IPS-20b (cell line): Measurements from ENCODE around the gene TBCK.

ENCODE experiments used
- H3K27ac ChIP-seq: one replicate; pipeline ENCODE4 v1.5.1; 2013; ENCODE audit warnings: low read length
- H3K27me3 ChIP-seq: 2 replicates; pipeline ENCODE4 v1.6.1; 2013; ENCODE audit warnings: mild to moderate bottlenecking, low read length, inconsistent platforms; ENCODE audit not compliant: insufficient read depth
- H3K36me3 ChIP-seq: 2 replicates; pipeline ENCODE4 v1.6.1; 2013; ENCODE audit warnings: low read depth, mild to moderate bottlenecking, inconsistent platforms, low read length, moderate library complexity; ENCODE audit not compliant: insufficient read depth
- H3K4me1 ChIP-seq: 2 replicates; pipeline ENCODE4 v1.6.1; 2013; ENCODE audit warnings: mild to moderate bottlenecking, control low read depth, inconsistent platforms, low read length, moderate library complexity; ENCODE audit not compliant: insufficient read depth
- H3K4me3 ChIP-seq: 2 replicates; pipeline ENCODE4 v1.5.1; 2013; ENCODE audit warnings: mild to moderate bottlenecking, low read length, inconsistent platforms
- H3K9ac ChIP-seq: 2 replicates; pipeline ENCODE4 v1.6.1; 2013; ENCODE audit warnings: low read depth, mild to moderate bottlenecking, inconsistent platforms, low read length, moderate library complexity
- H3K9me3 ChIP-seq: 2 replicates; pipeline ENCODE4 v1.6.1; 2013; ENCODE audit warnings: mild to moderate bottlenecking, low read depth, low read length, inconsistent platforms; ENCODE audit not compliant: insufficient read depth

TBCK gene

DNA sequence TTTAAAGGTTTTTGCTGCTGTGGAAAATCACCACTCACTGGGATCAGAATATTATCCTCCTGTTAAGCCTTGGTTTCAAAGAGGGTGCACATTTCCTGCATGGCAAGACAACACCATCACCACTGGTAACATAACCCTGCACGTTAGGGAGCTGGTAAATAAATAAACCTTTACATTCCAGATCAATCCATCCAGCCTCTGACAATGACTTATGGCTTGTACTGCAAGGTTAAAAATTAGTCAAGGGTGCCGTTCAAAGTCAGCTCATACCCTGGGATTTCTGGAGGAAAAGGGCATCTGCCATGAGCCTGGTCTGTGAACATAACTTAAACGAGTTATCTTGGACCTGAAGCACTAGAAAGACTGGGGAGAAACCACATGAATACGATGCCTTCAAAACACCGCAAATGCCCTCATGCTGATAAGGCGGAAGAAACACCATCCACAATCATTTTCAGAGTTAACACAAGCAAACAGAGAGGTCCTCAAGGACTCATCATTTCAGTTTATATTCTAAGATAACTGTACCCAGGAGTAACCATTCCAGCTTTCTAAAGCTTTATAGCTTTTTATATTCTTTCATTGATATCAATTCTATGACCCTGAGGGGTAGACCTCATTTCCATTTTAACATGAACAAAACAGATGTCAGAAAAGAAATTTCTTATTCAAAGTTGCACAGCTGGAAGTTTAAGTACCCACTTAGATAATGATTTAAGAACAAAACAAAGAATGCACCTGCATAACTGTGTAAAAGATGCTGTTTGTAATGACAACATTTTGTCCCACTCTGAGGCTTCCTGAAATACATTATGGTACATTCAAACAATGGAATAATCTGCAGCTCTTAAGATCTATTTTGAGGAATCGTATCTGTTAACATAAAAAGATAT lies 317.6 kb downstream of the TBCK start:
- H3K36me3 ChIP-seq: no peaks in the 10 kb centered on the region
- H3K4me3 ChIP-seq: no peak overlapping the region
- H3K27ac ChIP-seq: no peak overlapping the region
- peaks cover 8% of the 10 kb centered on the region; the same call in 1 of the 2 replicates for H3K4me1 ChIP-seq
- no peak overlapping the region for H3K9ac ChIP-seq
- no peaks in the 10 kb centered on the region for H3K27me3 ChIP-seq
- no peaks in the 10 kb centered on the region for H3K9me3 ChIP-seq

- no peaks in the 10 kb centered on the region for H3K27me3 ChIP-seq
- H3K4me3 ChIP-seq: no peak overlapping the region
- no peak overlapping the region for H3K27ac ChIP-seq
- H3K4me1 ChIP-seq: peaks cover 8% of the 10 kb centered on the region; the same call in 1 of the 2 replicates
- H3K9ac ChIP-seq: no peak overlapping the region
- H3K9me3 ChIP-seq: no peaks in the 10 kb centered on the region
- no peaks in the 10 kb centered on the region for H3K36me3 ChIP-seq
Measured at GRCh38 chr4:105996845-105997244, 319.2 kb downstream of the TBCK start.

DNA sequence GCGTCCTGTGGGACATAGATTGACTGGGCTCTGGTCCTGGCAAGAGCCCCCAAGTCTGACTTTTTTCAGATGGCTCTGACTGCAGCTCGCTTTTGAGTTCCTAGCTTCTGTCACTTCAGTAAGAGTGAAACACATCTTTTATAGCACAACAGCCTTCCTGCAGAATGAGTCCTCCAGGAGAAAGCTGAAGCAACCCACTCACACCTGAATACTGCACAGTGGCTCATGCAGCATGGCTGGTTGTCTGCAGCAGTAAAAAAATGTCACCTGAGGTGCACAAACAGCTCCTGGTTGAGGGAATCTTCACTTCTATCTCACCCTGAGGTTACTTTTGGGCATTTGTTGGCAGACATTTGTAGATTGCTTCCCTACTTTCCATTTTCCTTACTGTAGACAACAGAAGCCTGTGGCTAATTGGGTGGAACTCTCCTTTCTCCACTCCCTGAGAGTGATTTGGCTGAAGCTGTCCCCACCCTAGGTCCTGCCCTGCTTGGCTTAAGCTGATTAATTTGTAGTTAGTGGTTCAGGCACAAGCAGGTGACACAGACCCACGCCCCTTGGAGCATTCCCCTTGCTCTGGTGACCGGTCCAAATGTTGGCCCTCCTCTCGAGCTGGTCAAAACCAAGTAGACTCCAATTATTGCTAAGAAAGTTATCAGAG lies 321.0 kb downstream of the TBCK start:
- Histone ChIP-seq H3K27ac (no peak overlapping the region), H3K27me3 (no peaks in the 10 kb centered on the region), H3K4me1 (peaks cover 8% of the 10 kb centered on the region; the same call in 1 of the 2 replicates), H3K36me3 (no peaks in the 10 kb centered on the region), H3K4me3 (no peak overlapping the region), H3K9ac (no peak overlapping the region), H3K9me3 (no peaks in the 10 kb centered on the region)

DNA sequence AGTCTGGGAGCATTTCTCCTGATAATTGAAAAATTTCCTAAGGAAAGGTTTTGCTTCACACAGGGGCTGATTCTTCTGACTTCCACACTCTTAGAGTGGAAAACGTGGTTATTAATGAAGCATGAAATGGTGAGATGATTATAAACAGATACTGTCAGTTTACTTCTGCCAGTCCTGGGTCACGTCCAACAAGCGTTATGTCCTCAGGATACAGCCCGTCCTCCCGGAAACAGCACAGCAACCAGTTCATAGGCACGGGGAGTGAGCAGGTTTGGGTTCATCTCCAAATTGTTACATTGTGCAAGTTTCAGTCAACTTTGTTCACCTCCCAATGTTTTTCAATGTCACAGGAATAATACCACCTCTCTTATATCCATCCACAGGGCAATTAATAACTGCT lies 321.9 kb downstream of the TBCK start:
- Histone ChIP-seq H3K4me1 (peaks cover 8% of the 10 kb centered on the region; the same call in 1 of the 2 replicates), H3K27ac (no peak overlapping the region), H3K9me3 (no peaks in the 10 kb centered on the region), H3K4me3 (no peak overlapping the region), H3K36me3 (no peaks in the 10 kb centered on the region), H3K27me3 (no peaks in the 10 kb centered on the region), H3K9ac (no peak overlapping the region)

DNA sequence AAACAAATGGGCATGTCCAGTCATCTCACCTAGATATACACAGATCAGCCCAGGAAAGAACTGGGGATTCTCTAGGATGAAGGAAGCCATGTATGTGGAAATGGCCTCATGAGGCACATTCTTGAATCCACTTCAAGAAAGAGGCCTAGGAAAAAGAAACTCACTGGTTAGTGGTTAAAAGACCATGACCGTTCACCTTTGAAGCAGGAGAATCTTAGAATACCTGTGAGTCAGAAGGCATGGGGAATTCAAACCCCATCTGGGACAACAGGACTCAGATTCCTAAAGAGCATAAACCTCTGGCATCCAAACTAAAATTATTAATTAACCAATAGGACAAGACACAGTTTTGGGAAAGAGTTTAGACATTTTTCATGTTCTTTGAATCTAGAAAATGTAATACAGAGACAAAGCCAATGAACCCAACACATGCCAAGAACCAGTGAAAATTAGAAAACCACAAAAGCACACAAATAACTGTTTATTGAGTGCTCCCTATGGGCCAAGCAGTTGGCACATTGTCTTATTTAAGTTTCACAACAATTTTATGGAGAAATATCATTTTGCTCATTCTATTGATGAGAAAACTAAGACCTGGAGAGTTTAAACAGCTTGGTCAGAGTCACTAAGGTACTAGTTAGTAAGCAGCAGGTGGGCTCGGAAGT lies 323.2 kb downstream of the TBCK start:
- H3K9me3 ChIP-seq: no peaks in the 10 kb centered on the region
- H3K36me3 ChIP-seq: no peaks in the 10 kb centered on the region

GRCh38 chr4:105991726-105992125 lies 324.3 kb downstream of the TBCK start:
- no peak overlapping the region for H3K4me3 ChIP-seq
- no peak overlapping the region for H3K9ac ChIP-seq
- no peaks in the 10 kb centered on the region for H3K9me3 ChIP-seq
- no peaks in the 10 kb centered on the region for H3K36me3 ChIP-seq
- no peaks in the 10 kb centered on the region for H3K4me1 ChIP-seq
- no peaks in the 10 kb centered on the region for H3K27me3 ChIP-seq
- H3K27ac ChIP-seq: no peak overlapping the region

More for the DNA sequence above, 323.2 kb downstream of the TBCK start:
- no peaks in the 10 kb centered on the region for H3K4me1 ChIP-seq
- no peak overlapping the region for H3K9ac ChIP-seq
- H3K27me3 ChIP-seq: no peaks in the 10 kb centered on the region
- H3K4me3 ChIP-seq: no peak overlapping the region
- no peak overlapping the region for H3K27ac ChIP-seq
